ENCODE results near the gene TLK1. TPM values are rescaled to one million over a fixed set of nuclear protein-coding genes. Genes with fewer than 3 reads are reported as not detected.

Gene TLK1
- total and polyA plus RNA-seq, 8 donors: 9.7 to 43.4 (median 32.6) TPM

GRCh38 chr2:171160956-171161740 is 455 bp upstream of the TLK1 start:
- 1% methylated on average over 40 to 64 of the region's 65 CpGs for WGBS, 2 donors
- no peak for FAIRE-seq
- peak; percentile 67 to 83 (median 77) for ATAC-seq
- Histone ChIP-seq H3K27ac (peak overlapping the region; percentile 82 to 96 (median 93)), H3K27me3 (no peaks in the 10 kb centered on the region), H3K4me1 (peaks cover 0 to 18% (median 0%) of the 10 kb centered on the region in 3 donors), H3K36me3 (no peaks in the 10 kb centered on the region), H3K4me3 (peak overlapping the region; percentile 63 to 84 (median 68)), H3K9me3 (no peaks in the 10 kb centered on the region)
- intact Hi-C loops (cut with DNase I): loop anchor here in 1 of 3 donors (10.0 kb wide), 1 partner anchor 254 kb away; no protein-coding TSS in a partner anchor
- no peak for TF ChIP-seq CTCF (IDR thresholded peaks at IDR 0.05)
- DNase-seq: peak; percentile 74 to 88 (median 79)

- no peaks in the 10 kb centered on the region for H3K9me3 ChIP-seq
- intact Hi-C loops (cut with DNase I): loop anchor here in 1 of 3 donors (5.0 to 10.0 kb wide), 2 partner anchors 187 to 255 kb away; no protein-coding TSS in a partner anchor
- DNase-seq (peak in 5 of 6 donors; percentile 37 to 81 (median 66)), FAIRE-seq (no peak), ATAC-seq (peak; percentile 29 to 62 (median 52))
- H3K27me3 ChIP-seq: no peaks in the 10 kb centered on the region
- TF ChIP-seq CTCF (IDR thresholded peaks at IDR 0.05): peak in 2 of 4 donors; percentile 13 to 34
- H3K27ac ChIP-seq: peak overlapping the region; percentile 82 to 96 (median 93)
- no peaks in the 10 kb centered on the region for H3K36me3 ChIP-seq
- H3K4me3 ChIP-seq: peak overlapping the region; percentile 63 to 84 (median 68)
- H3K4me1 ChIP-seq: peaks cover 5 to 33% (median 7%) of the 10 kb centered on the region in 3 donors
- WGBS, 2 donors: 0% methylated on average over 26 to 38 of the region's 38 CpGs
Measured at GRCh38 chr2:171159372-171160118, 1.1 kb downstream of the TLK1 start.

GRCh38 chr2:171158790-171159371 is 1.8 kb downstream of the TLK1 start:
- FAIRE-seq (no peak), ATAC-seq (peak in 3 of 4 donors; percentile 1 to 8 (median 4))

More at GRCh38 chr2:171158790-171159371, 1.8 kb downstream of the TLK1 start:
- intact Hi-C loops (cut with DNase I): loop anchor here in 1 of 3 donors (5.0 kb wide), 1 partner anchor 187 kb away; no protein-coding TSS in a partner anchor
- H3K4me1 ChIP-seq: peaks cover 12 to 39% (median 12%) of the 10 kb centered on the region in 3 donors
- no peaks in the 10 kb centered on the region for H3K27me3 ChIP-seq
- no peaks in the 10 kb centered on the region for H3K36me3 ChIP-seq
- H3K4me3 ChIP-seq: peak overlapping the region; percentile 63 to 84 (median 68)
- no peak for DNase-seq
- WGBS, 2 donors: 2% methylated on average over 15 of the region's 15 CpGs
- H3K9me3 ChIP-seq: no peaks in the 10 kb centered on the region
- no peak for TF ChIP-seq CTCF (IDR thresholded peaks at IDR 0.05)
- peak overlapping the region in 2 of 4 donors; percentile 96 for H3K27ac ChIP-seq
